Esophagus squamous epithelium (tissue), 4 donors: ENCODE results near the gene DCD.

Experiments used
- CTCF ChIP-seq, 6 experiments: fragments of 450-650 bp in 4 of 6; fragments of 200-600 bp in 2 of 6; sonication (generic) in 2 of 6; IDR thresholded peaks; one replicate each; pipeline ENCODE4 v1.5.1; 2016 to 2019; ENCODE audit warnings: antibody characterized with exemption in 6 of 6, mild to moderate bottlenecking in 4 of 6, moderate library complexity in 4 of 6
- POLR2A ChIP-seq, 4 donors: fragments of 450-650 bp; IDR thresholded peaks; one replicate each; pipeline ENCODE4 v1.6.1; 2017; ENCODE audit warnings: antibody characterized with exemption in 4 of 4, mild to moderate bottlenecking in 4 of 4, moderate library complexity in 3 of 4

- TF ChIP-seq CTCF (IDR thresholded peaks at IDR 0.05) (no peak), POLR2A (IDR thresholded peaks at IDR 0.05) (no peak)
Observed at GRCh38 chr12:54598970-54599369, 49.2 kb downstream of the DCD start.
